Peyer's patch (tissue), 4 donors: ENCODE data around the gene U2AF1.
"Not testable (repeated sequence)": the region's sequence is repeated elsewhere in the genome, so short reads cannot be mapped to it uniquely, and the experiment has no call there.

Experiments used
- POLR2A ChIP-seq, 2 donors: fragments of 450-650 bp; IDR thresholded peaks; one replicate each; pipeline ENCODE4 v1.5.1; 2017; ENCODE audit warnings: antibody characterized with exemption in 2 of 2, mild to moderate bottlenecking in 2 of 2, moderate library complexity in 2 of 2
- TF ChIP-seq, protein P1 (sequence below), 6 experiments: fragments of 450-650 bp in 4 of 6; fragments of 200-600 bp in 2 of 6; sonication (generic) in 1 of 6; IDR thresholded peaks; one replicate each; pipeline ENCODE4 v1.5.1; 2017 to 2019; ENCODE audit warnings: antibody characterized with exemption in 6 of 6, mild to moderate bottlenecking in 3 of 6, moderate library complexity in 1 of 6

DNA sequence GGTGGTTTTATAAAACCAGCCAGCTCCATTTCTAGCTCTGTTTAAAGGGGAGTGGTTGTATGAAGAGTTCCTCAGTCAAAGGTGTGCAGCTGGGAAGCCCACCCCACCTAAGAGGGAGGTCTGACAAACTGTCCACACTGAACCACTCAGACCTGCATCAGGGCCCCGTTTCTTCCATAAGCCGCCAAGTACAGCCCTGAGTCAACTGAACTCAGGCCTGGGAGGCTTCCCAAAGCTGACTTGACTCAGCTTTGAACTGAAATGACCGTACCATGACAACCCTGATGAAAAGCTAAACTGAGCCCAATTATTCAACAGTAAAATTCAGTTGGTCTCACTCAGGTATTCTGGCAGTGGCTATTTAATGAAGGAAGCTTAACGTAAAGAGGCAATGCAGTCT is 5.1 kb downstream of the U2AF1 start:
- TF ChIP-seq POLR2A (IDR thresholded peaks at IDR 0.05) = not testable (repeated sequence)
- TF ChIP-seq, protein P1, sequence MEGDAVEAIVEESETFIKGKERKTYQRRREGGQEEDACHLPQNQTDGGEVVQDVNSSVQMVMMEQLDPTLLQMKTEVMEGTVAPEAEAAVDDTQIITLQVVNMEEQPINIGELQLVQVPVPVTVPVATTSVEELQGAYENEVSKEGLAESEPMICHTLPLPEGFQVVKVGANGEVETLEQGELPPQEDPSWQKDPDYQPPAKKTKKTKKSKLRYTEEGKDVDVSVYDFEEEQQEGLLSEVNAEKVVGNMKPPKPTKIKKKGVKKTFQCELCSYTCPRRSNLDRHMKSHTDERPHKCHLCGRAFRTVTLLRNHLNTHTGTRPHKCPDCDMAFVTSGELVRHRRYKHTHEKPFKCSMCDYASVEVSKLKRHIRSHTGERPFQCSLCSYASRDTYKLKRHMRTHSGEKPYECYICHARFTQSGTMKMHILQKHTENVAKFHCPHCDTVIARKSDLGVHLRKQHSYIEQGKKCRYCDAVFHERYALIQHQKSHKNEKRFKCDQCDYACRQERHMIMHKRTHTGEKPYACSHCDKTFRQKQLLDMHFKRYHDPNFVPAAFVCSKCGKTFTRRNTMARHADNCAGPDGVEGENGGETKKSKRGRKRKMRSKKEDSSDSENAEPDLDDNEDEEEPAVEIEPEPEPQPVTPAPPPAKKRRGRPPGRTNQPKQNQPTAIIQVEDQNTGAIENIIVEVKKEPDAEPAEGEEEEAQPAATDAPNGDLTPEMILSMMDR (IDR thresholded peaks at IDR 0.05) = not testable (repeated sequence)
